HepG2 (cell line): ENCODE results near the gene EMC1. TPM values are rescaled to one million over a fixed set of nuclear protein-coding genes. Genes with fewer than 3 reads are reported as not detected.

ENCODE experiments used
- ARNT2 ChIP-seq: sonication (generic); formaldehyde crosslinking; IDR thresholded peaks from 2 replicates; pipeline ENCODE4 v1.8.0; 2022; ENCODE audit warnings: mild to moderate bottlenecking, low read depth, missing genetic modification reagents, moderate library complexity
- CREB1 ChIP-seq, 2 experiments: fragments of 450-650 bp in 1 of 2; IDR thresholded peaks; 2 replicates each; pipeline ENCODE4 v1.6.1; 2016 to 2017; ENCODE audit warnings: control low read depth in 1 of 2, mild to moderate bottlenecking in 1 of 2, missing compliant biosample characterization in 1 of 2, missing genetic modification characterization in 1 of 2
- DMAP1 ChIP-seq: IDR thresholded peaks from 2 replicates; pipeline ENCODE4 v1.6.1; 2016
- HDAC1 ChIP-seq: sonication (generic); formaldehyde crosslinking; IDR thresholded peaks from 2 replicates; pipeline ENCODE4 v1.5.1; 2020; ENCODE audit warnings: mild to moderate bottlenecking, missing genetic modification reagents
- HMG20A ChIP-seq: IDR thresholded peaks from 2 replicates; pipeline ENCODE4 v1.6.1; 2016; ENCODE audit warnings: borderline replicate concordance
- HNF4G ChIP-seq, 2 experiments: sonication (generic) in 1 of 2; formaldehyde crosslinking in 1 of 2; IDR thresholded peaks; 2 replicates each; pipeline versions ENCODE4 v1.4.0 to v1.6.1; 2011 to 2020; ENCODE audit warnings: borderline replicate concordance in 2 of 2, low read depth in 2 of 2, mild to moderate bottlenecking in 2 of 2, low read length in 1 of 2, missing genetic modification reagents in 1 of 2, moderate library complexity in 1 of 2
- HNRNPUL1 ChIP-seq: fragments of 200-400 bp; formaldehyde crosslinking; IDR thresholded peaks from 2 replicates; pipeline ENCODE4 v1.6.1; 2017; ENCODE audit warnings: low read depth, mild to moderate bottlenecking, low read length, moderate library complexity
- KDM3A ChIP-seq: IDR thresholded peaks from 2 replicates; pipeline ENCODE4 v1.6.1; 2018; ENCODE audit warnings: low read depth, missing compliant biosample characterization
- NFIC ChIP-seq: IDR thresholded peaks from 2 replicates; pipeline ENCODE4 v1.6.1; 2012; ENCODE audit warnings: mild to moderate bottlenecking, low read length, inconsistent platforms
- TMF1 ChIP-seq: sonication (generic); formaldehyde crosslinking; IDR thresholded peaks from 2 replicates; pipeline ENCODE4 v1.8.1; 2022; ENCODE audit warnings: low read depth, missing genetic modification reagents
- ZFP91 ChIP-seq: sonication (generic); formaldehyde crosslinking; IDR thresholded peaks from 2 replicates; pipeline ENCODE4 v1.9.0; 2022; ENCODE audit warnings: missing genetic modification reagents, mild to moderate bottlenecking, borderline replicate concordance
- ZHX2 ChIP-seq, 2 experiments: sonication (generic) in 1 of 2; formaldehyde crosslinking in 1 of 2; IDR thresholded peaks; 2 replicates each; pipeline versions ENCODE4 v1.6.1 to v1.9.0; 2014 to 2022; ENCODE audit warnings: antibody characterized with exemption in 1 of 2, borderline replicate concordance in 1 of 2, inconsistent platforms in 1 of 2, low read depth in 1 of 2, missing genetic modification reagents in 1 of 2
- ZNF142 ChIP-seq: sonication (generic); formaldehyde crosslinking; IDR thresholded peaks from 2 replicates; pipeline ENCODE4 v1.4.0; 2020; ENCODE audit warnings: missing genetic modification reagents
- ZNF510 ChIP-seq: sonication (generic); formaldehyde crosslinking; IDR thresholded peaks from 2 replicates; pipeline ENCODE4 v1.4.0; 2020; ENCODE audit warnings: low read depth, mild to moderate bottlenecking, missing genetic modification reagents
- polyA plus RNA-seq, 8 experiments: library from polyadenylated mRNA; depleted of rRNA in 3 of 8; stranded (reverse) in 7 of 8; unstranded in 1 of 8; fragments of >200 nt; fragmentation: Illumina TruSeq in 4 of 8; extraction: Trizol in 4 of 8; gene quantifications; 2 replicates each; pipeline versions ENCODE4 v1.2.1 to v1.2.3, GENCODE V29; 2011 to 2016; ENCODE audit warnings: low read depth in 4 of 8, missing spikeins in 1 of 8, mixed read lengths in 1 of 8; ENCODE audit not compliant: insufficient read depth in 1 of 8
- total RNA-seq, 5 experiments: library from RNA; depleted of rRNA; stranded (reverse); fragments of >200 nt; fragmentation: Illumina TruSeq; extraction: Trizol; gene quantifications; 2 replicates each; pipeline ENCODE4 v1.2.3, GENCODE V29; 2016; ENCODE audit warnings: low read depth in 1 of 5

EMC1 gene
- total and polyA plus RNA-seq, 2 of the 13 experiments (the other 11 are each of a cell fraction or from before 2014, with no cell fraction given): 38.0 to 61.3 TPM

GRCh38 chr1:19222979-19223824, 28.1 kb downstream of the EMC1 start (continued):
- TF ChIP-seq ZHX2 (IDR thresholded peaks at IDR 0.05; ENCODE audit: low read depth) (no peak), ZHX2 (CRISPR knock-in tag; IDR thresholded peaks at IDR 0.05; ENCODE audit: borderline replicate concordance) (no peak), CREB1 (IDR thresholded peaks at IDR 0.05) (no peak), CREB1 (CRISPR knock-in tag; IDR thresholded peaks at IDR 0.05) (peak; percentile 76), KDM3A (CRISPR knock-in tag) (no peak), HNF4G (IDR thresholded peaks at IDR 0.05; ENCODE audit: borderline replicate concordance, low read depth, low read length) (peak; percentile 40; the same call in 1 of the 2 replicates), HNF4G (CRISPR knock-in tag; IDR thresholded peaks at IDR 0.05; ENCODE audit: borderline replicate concordance, low read depth) (no peak), ZNF142 (CRISPR knock-in tag) (no peak), TMF1 (CRISPR knock-in tag) (no peak), ZFP91 (CRISPR knock-in tag) (no peak), ARNT2 (no peak), HNRNPUL1 (no peak), NFIC (no peak), HMG20A (CRISPR knock-in tag) (peak; percentile 79; the same call in 1 of the 2 replicates), ZNF510 (CRISPR knock-in tag) (no peak), HDAC1 (CRISPR knock-in tag) (no peak), DMAP1 (CRISPR knock-in tag) (no peak)
